ENCODE results near the gene HYOU1.
"Not testable (repeated sequence)": the region's sequence is repeated elsewhere in the genome, so short reads cannot be mapped to it uniquely, and the experiment has no call there.

The HYOU1 gene

GRCh38 chr11:119047205-119047604, 9.8 kb downstream of the HYOU1 start:
- no peak for DNase-seq (ENCODE audit: low read depth in 2 of 3, low spot score in 1 of 3)

- DNase-seq (ENCODE audit: low read depth in 2 of 3, low spot score in 1 of 3): no peak
Measured at GRCh38 chr11:119046489-119046888, 10.5 kb downstream of the HYOU1 start.

- DNase-seq (ENCODE audit: low read depth in 2 of 3, low spot score in 1 of 3): no peak
Measured at GRCh38 chr11:119044708-119045107, 12.3 kb downstream of the HYOU1 start.

GRCh38 chr11:119042927-119043326, 14.1 kb downstream of the HYOU1 start:
- DNase-seq (ENCODE audit: low read depth in 2 of 3, low spot score in 1 of 3): no peak

GRCh38 chr11:119041821-119042514, 15.0 kb downstream of the HYOU1 start:
- DNase-seq (ENCODE audit: low read depth in 2 of 3, low spot score in 1 of 3): no peak

GRCh38 chr11:119039471-119039870, 17.5 kb downstream of the HYOU1 start:
- not testable (repeated sequence) for DNase-seq (ENCODE audit: low read depth in 2 of 3, low spot score in 1 of 3)

- DNase-seq (ENCODE audit: low read depth in 2 of 3, low spot score in 1 of 3): no peak
Measured at GRCh38 chr11:119038884-119039283, 18.1 kb downstream of the HYOU1 start.

- DNase-seq (ENCODE audit: low read depth in 2 of 3, low spot score in 1 of 3): no peak
Measured at GRCh38 chr11:119034813-119035212, 22.2 kb downstream of the HYOU1 start.

GRCh38 chr11:119033421-119033820, 23.6 kb downstream of the HYOU1 start:
- not testable (repeated sequence) for DNase-seq (ENCODE audit: low read depth in 2 of 3, low spot score in 1 of 3)

GRCh38 chr11:119031912-119032280, 25.1 kb downstream of the HYOU1 start:
- no peak for DNase-seq (ENCODE audit: low read depth in 2 of 3, low spot score in 1 of 3)

- peak; percentile 98 to 99 (median 98) for DNase-seq (ENCODE audit: low read depth in 2 of 3, low spot score in 1 of 3)
Measured at GRCh38 chr11:119030329-119031047, 26.5 kb downstream of the HYOU1 start, which contains the start of gene SLC37A4. Gene SLC37A4 (minus strand): TSS chr11:119030877.

GRCh38 chr11:119030029-119030328, 27.0 kb downstream of the HYOU1 start:
- DNase-seq (ENCODE audit: low read depth in 2 of 3, low spot score in 1 of 3): no peak

- peak in 2 of 3 donors; percentile 34 to 46 for DNase-seq (ENCODE audit: low read depth in 2 of 3, low spot score in 1 of 3)
Measured at GRCh38 chr11:119029340-119030028, 27.5 kb downstream of the HYOU1 start.

- no peak for DNase-seq (ENCODE audit: low read depth in 2 of 3, low spot score in 1 of 3)
Measured at GRCh38 chr11:119029069-119029339, 28.0 kb downstream of the HYOU1 start.

GRCh38 chr11:119028346-119029068, 28.5 kb downstream of the HYOU1 start:
- no peak for DNase-seq (ENCODE audit: low read depth in 2 of 3, low spot score in 1 of 3)

- DNase-seq (ENCODE audit: low read depth in 2 of 3, low spot score in 1 of 3): no peak
Measured at GRCh38 chr11:119027561-119028345, 29.3 kb downstream of the HYOU1 start.

GRCh38 chr11:119026970-119027369, 30.0 kb downstream of the HYOU1 start:
- no peak for DNase-seq (ENCODE audit: low read depth in 2 of 3, low spot score in 1 of 3)

GRCh38 chr11:119025978-119026766, 30.8 kb downstream of the HYOU1 start:
- no peak for DNase-seq (ENCODE audit: low read depth in 2 of 3, low spot score in 1 of 3)

GRCh38 chr11:119025541-119025940, 31.5 kb downstream of the HYOU1 start:
- no peak for DNase-seq (ENCODE audit: low read depth in 2 of 3, low spot score in 1 of 3)

GRCh38 chr11:119025099-119025473, 31.9 kb downstream of the HYOU1 start:
- DNase-seq (ENCODE audit: low read depth in 2 of 3, low spot score in 1 of 3): no peak
